GM19395 (cell line): ENCODE results near the gene PHC1.

Experiments used
- ATAC-seq: cut with Tn5 transposase; IDR thresholded peaks from one replicate; pipeline ENCODE4 v1.9.1; 2021; ENCODE audit warnings: mild to moderate bottlenecking, moderate library complexity; ENCODE audit not compliant: unreplicated experiment

The PHC1 gene

GRCh38 chr12:8949342-8950220, 35.3 kb downstream of the PHC1 start, which contains the start of gene M6PR:
Gene M6PR, minus strand, starts transcription at chr12:8949645. Its CDS starts 3,241 bp downstream, at chr12:8946404.
- peak; percentile 86 for ATAC-seq

GRCh38 chr12:8950221-8950527, 35.9 kb downstream of the PHC1 start:
- ATAC-seq, result peak; percentile 17

GRCh38 chr12:8950702-8951478, 36.6 kb downstream of the PHC1 start:
- no peak for ATAC-seq

GRCh38 chr12:8951744-8952143, 37.4 kb downstream of the PHC1 start:
- no peak for ATAC-seq

GRCh38 chr12:8953773-8954402, 39.6 kb downstream of the PHC1 start:
- no peak for ATAC-seq

GRCh38 chr12:8956073-8956472, 41.8 kb downstream of the PHC1 start:
- ATAC-seq, result no peak

GRCh38 chr12:8956772-8957171, 42.5 kb downstream of the PHC1 start:
- no peak for ATAC-seq

GRCh38 chr12:8957561-8957960, 43.3 kb downstream of the PHC1 start:
- ATAC-seq, result no peak

- ATAC-seq, result no peak
Measured at GRCh38 chr12:8958066-8958465, 43.8 kb downstream of the PHC1 start.

- no peak for ATAC-seq
Measured at GRCh38 chr12:8960176-8960575, 45.9 kb downstream of the PHC1 start.

GRCh38 chr12:8968761-8969160, 54.5 kb downstream of the PHC1 start:
- no peak for ATAC-seq

- no peak for ATAC-seq
Measured at GRCh38 chr12:8969861-8970411, 55.6 kb downstream of the PHC1 start.

GRCh38 chr12:8970432-8970831, 56.1 kb downstream of the PHC1 start:
- ATAC-seq, result no peak

GRCh38 chr12:8980137-8980536, 65.8 kb downstream of the PHC1 start:
- ATAC-seq, result no peak

GRCh38 chr12:8985213-8985754, 71.0 kb downstream of the PHC1 start:
- ATAC-seq, result no peak

GRCh38 chr12:8987163-8987562, 72.9 kb downstream of the PHC1 start:
- ATAC-seq, result no peak

GRCh38 chr12:8987685-8988084, 73.4 kb downstream of the PHC1 start:
- no peak for ATAC-seq

GRCh38 chr12:8989413-8989812, 75.1 kb downstream of the PHC1 start, which contains the start of gene KLRG1:
Gene KLRG1, plus strand, starts transcription at chr12:8989546. Its CDS starts 90 bp downstream, at chr12:8989636.
- ATAC-seq, result no peak
